ENCODE results near the gene ARRB1.

ARRB1 gene

DNA sequence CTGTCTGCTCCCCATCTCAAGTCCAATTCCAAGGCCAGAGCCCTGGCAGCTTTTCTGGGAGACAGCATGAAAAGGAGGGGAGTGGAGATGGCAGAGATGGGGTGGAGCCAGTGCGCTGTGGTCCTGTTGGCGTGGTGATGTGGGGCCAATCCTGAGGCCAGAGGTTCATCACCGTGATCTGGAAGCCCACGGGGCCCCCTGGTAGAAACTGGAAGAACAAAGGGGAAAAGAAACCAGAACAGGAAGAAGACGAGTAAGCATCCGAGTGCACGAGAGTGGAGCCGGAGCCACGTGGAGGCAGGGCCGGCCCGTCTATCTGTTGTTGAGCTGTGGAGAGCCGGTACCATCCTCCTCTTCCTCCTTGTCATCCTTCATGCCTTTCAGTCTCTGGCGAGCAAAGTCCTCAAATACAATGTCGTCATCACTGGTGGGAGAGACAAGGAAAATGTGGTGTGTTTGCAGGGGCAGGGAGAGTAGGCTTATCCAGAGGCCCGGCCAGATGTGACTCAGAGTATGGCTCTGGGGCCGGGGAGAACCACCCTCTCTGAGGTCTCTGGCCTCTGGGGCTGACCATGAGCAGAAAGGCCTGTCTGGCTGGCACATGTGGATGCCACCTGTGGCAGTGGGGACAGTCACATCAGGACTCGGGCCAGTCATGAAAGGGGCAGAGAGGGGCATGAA, 85.5 kb downstream of the ARRB1 start:
- Histone ChIP-seq H3K9me3 (ENCODE audit: control insufficient read depth, insufficient read depth, low read depth, low read length) (no peaks in the 10 kb centered on the region), H3K27ac (ENCODE audit: extremely low read depth, low read depth, low read length) (no peak overlapping the region), H3K4me1 (ENCODE audit: control insufficient read depth, insufficient read depth, low read length) (no peaks in the 10 kb centered on the region), H3K36me3 (ENCODE audit: control insufficient read depth in 2 of 2, insufficient read depth in 1 of 2, low read length in 2 of 2) (no peaks in the 10 kb centered on the region), H3K4me3 (ENCODE audit: low read depth, low read length) (no peak overlapping the region)
- ChIA-PET POLR2A (no interaction called here), CTCF (interaction anchor here (1.2 kb wide), 1 partner anchor 10 kb away, joined by 3 read pairs; no protein-coding TSS in a partner anchor)
- TF ChIP-seq ZNF19 (tag by site-specific recombination; IDR thresholded peaks at IDR 0.05; ENCODE audit: low read depth), result no peak
- TF ChIP-seq ZNF335 (tag by site-specific recombination; conservative IDR thresholded peaks at IDR 0.05), result no peak
- no peak for TF ChIP-seq ZNF184 (tag by site-specific recombination; IDR thresholded peaks at IDR 0.05)
- TF ChIP-seq, protein P1, sequence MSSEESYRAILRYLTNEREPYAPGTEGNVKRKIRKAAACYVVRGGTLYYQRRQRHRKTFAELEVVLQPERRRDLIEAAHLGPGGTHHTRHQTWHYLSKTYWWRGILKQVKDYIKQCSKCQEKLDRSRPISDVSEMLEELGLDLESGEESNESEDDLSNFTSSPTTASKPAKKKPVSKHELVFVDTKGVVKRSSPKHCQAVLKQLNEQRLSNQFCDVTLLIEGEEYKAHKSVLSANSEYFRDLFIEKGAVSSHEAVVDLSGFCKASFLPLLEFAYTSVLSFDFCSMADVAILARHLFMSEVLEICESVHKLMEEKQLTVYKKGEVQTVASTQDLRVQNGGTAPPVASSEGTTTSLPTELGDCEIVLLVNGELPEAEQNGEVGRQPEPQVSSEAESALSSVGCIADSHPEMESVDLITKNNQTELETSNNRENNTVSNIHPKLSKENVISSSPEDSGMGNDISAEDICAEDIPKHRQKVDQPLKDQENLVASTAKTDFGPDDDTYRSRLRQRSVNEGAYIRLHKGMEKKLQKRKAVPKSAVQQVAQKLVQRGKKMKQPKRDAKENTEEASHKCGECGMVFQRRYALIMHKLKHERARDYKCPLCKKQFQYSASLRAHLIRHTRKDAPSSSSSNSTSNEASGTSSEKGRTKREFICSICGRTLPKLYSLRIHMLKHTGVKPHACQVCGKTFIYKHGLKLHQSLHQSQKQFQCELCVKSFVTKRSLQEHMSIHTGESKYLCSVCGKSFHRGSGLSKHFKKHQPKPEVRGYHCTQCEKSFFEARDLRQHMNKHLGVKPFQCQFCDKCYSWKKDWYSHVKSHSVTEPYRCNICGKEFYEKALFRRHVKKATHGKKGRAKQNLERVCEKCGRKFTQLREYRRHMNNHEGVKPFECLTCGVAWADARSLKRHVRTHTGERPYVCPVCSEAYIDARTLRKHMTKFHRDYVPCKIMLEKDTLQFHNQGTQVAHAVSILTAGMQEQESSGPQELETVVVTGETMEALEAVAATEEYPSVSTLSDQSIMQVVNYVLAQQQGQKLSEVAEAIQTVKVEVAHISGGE (tag by site-specific recombination; conservative IDR thresholded peaks at IDR 0.05; ENCODE audit: low read depth), result no peak
- TF ChIP-seq ZNF37A (tag by site-specific recombination; IDR thresholded peaks at IDR 0.05), result no peak
- TF ChIP-seq, protein P2, sequence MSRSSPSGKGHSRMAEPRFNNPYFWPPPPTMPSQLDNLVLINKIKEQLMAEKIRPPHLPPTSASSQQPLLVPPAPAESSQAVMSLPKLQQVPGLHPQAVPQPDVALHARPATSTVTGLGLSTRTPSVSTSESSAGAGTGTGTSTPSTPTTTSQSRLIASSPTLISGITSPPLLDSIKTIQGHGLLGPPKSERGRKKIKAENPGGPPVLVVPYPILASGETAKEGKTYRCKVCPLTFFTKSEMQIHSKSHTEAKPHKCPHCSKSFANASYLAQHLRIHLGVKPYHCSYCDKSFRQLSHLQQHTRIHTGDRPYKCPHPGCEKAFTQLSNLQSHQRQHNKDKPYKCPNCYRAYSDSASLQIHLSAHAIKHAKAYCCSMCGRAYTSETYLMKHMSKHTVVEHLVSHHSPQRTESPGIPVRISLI (tag by site-specific recombination; IDR thresholded peaks at IDR 0.05), result no peak
- no peak for TF ChIP-seq GLI2 (tag by site-specific recombination; IDR thresholded peaks at IDR 0.05; ENCODE audit: borderline replicate concordance, low read depth)
- TF ChIP-seq ZNF585B (tag by site-specific recombination; IDR thresholded peaks at IDR 0.05), result no peak
- TF ChIP-seq ZNF777 (tag by site-specific recombination; IDR thresholded peaks at IDR 0.05; ENCODE audit: borderline replicate concordance), result no peak

DNA sequence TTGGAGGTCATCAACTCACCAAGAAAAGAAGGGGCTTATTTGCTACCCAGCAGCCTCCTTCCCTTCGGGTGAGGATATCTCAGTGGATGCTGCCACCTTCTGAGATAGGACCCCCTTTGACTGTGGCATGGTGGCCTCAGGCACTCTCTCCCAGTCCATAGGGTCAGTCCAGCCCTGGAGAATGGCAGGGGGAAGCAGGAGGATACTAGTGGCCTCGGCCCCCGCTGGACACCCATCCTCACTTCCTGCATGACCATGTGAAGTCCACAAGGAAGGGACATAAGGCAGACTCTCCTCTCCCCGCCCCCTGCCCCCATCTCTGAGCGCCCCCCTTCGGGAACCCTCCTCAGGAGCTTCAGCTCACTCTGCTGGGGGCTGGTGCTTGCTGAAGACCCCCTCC, 86.5 kb downstream of the ARRB1 start:
- Histone ChIP-seq H3K27ac (ENCODE audit: extremely low read depth, low read depth, low read length) (no peak overlapping the region), H3K4me1 (ENCODE audit: control insufficient read depth, insufficient read depth, low read length) (no peaks in the 10 kb centered on the region), H3K9me3 (ENCODE audit: control insufficient read depth, insufficient read depth, low read depth, low read length) (no peaks in the 10 kb centered on the region), H3K4me3 (ENCODE audit: low read depth, low read length) (no peak overlapping the region), H3K36me3 (ENCODE audit: control insufficient read depth in 2 of 2, insufficient read depth in 1 of 2, low read length in 2 of 2) (no peaks in the 10 kb centered on the region)
- TF ChIP-seq ZNF629 (tag by site-specific recombination; IDR thresholded peaks at IDR 0.05), result no peak
- TF ChIP-seq SETDB1 (IDR thresholded peaks at IDR 0.05; ENCODE audit: insufficient read length, low read length), result no peak
- TF ChIP-seq ZNF501 (tag by site-specific recombination; IDR thresholded peaks at IDR 0.05), result no peak
- TF ChIP-seq, protein P2 (tag by site-specific recombination; IDR thresholded peaks at IDR 0.05), result no peak
- TF ChIP-seq, protein P3, sequence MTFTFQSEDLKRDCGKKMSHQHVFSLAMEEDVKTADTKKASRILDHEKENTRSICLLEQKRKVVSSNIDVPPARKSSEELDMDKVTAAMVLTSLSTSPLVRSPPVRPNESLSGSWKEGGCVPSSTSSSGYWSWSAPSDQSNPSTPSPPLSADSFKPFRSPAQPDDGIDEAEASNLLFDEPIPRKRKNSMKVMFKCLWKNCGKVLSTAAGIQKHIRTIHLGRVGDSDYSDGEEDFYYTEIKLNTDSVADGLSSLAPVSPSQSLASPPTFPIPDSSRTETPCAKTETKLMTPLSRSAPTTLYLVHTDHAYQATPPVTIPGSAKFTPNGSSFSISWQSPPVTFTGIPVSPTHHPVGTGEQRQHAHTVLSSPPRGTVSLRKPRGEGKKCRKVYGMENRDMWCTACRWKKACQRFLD (tag by site-specific recombination; IDR thresholded peaks at IDR 0.05), result no peak
- no peak for TF ChIP-seq ZNF596 (tag by site-specific recombination; IDR thresholded peaks at IDR 0.05)
- TF ChIP-seq ZNF211 (tag by site-specific recombination; IDR thresholded peaks at IDR 0.05; ENCODE audit: low read depth), result no peak
- TF ChIP-seq ZNF785 (tag by site-specific recombination; IDR thresholded peaks at IDR 0.05), result no peak
- no peak for TF ChIP-seq ZXDB (tag by site-specific recombination; IDR thresholded peaks at IDR 0.05)
- no peak for TF ChIP-seq ZSCAN30 (tag by site-specific recombination; IDR thresholded peaks at IDR 0.05)
- ChIA-PET CTCF (interaction anchor here (0.5 to 1.6 kb wide), 4 partner anchors 11 to 105 kb away, joined by 3 to 5 read pairs (median 3); no protein-coding TSS in a partner anchor), POLR2A (no interaction called here)
